ENCODE measurements around the gene SPG7. TPM values are rescaled to one million over a fixed set of nuclear protein-coding genes. Genes with fewer than 3 reads are reported as not detected.

Gene SPG7
- total RNA-seq, 2 donors from 2014 or later = 107 to 152 TPM

- Histone ChIP-seq H3K9me3 (no peaks in the 10 kb centered on the region), H3K27me3 (no peaks in the 10 kb centered on the region), H3K36me3 (replicated peaks in 1 of 2; ENCODE audit: insufficient read depth in 1 of 2, low read depth in 2 of 2) (peaks cover 4 to 28% of the 10 kb centered on the region in 2 donors), H3K4me1 (no peaks in the 10 kb centered on the region), H3K27ac (no peak overlapping the region), H3K4me3 (no peak overlapping the region)
- TF ChIP-seq POLR2A (IDR thresholded peaks at IDR 0.05) = no peak
- TF ChIP-seq, protein P1, sequence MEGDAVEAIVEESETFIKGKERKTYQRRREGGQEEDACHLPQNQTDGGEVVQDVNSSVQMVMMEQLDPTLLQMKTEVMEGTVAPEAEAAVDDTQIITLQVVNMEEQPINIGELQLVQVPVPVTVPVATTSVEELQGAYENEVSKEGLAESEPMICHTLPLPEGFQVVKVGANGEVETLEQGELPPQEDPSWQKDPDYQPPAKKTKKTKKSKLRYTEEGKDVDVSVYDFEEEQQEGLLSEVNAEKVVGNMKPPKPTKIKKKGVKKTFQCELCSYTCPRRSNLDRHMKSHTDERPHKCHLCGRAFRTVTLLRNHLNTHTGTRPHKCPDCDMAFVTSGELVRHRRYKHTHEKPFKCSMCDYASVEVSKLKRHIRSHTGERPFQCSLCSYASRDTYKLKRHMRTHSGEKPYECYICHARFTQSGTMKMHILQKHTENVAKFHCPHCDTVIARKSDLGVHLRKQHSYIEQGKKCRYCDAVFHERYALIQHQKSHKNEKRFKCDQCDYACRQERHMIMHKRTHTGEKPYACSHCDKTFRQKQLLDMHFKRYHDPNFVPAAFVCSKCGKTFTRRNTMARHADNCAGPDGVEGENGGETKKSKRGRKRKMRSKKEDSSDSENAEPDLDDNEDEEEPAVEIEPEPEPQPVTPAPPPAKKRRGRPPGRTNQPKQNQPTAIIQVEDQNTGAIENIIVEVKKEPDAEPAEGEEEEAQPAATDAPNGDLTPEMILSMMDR (IDR thresholded peaks at IDR 0.05) = no peak
- 95 to 98% methylated on average over 24 of the region's 24 CpGs for WGBS, 2 donors
- intact Hi-C loops (cut with DNase I) = no loop called here
- DNase-seq (no peak), ATAC-seq (no peak)
These were observed 28.2 kb downstream of the SPG7 start for GRCh38 chr16:89536371-89536770.

DNA sequence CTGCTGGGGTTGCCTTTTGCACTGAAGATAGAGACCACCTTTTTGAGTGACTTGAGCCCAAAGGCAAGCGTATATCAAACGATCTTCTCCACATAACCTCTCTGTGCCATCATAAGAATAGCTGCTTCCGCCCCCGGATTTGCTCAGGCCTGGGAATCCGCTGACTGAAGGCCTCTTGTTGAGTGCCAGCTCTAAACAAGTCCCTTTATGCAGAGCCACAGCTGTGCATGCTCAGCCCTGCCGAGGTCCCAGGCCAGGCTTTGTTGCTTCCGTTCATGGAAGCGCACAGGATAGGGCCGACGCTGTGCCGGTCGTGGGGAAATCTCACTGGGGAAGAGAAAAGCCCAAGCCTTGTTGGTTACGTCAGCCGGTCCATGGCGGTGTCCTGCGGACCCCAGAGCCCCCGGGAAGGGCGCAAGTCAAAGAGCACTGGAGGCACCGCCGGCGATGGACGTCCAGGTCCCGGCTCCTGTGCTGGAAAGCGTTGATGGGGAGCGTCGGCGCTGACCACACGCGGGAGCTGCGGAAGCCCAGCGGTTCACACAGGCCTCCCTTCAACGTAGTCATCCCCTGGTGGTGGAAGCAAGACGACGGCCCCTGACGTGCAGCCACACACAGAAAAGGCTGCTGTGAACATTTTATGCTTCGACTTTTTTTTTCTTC is 28.8 kb downstream of the SPG7 start:
- peaks cover 4 to 28% of the 10 kb centered on the region in 2 donors for H3K36me3 ChIP-seq (replicated peaks in 1 of 2; ENCODE audit: insufficient read depth in 1 of 2, low read depth in 2 of 2)
- no peak overlapping the region for H3K27ac ChIP-seq
- DNase-seq (no peak), ATAC-seq (no peak)
- WGBS, 2 donors = 84 to 92% methylated on average over 35 to 36 of the region's 36 CpGs
- no peaks in the 10 kb centered on the region for H3K9me3 ChIP-seq
- TF ChIP-seq, protein P1 (IDR thresholded peaks at IDR 0.05) = no peak
- TF ChIP-seq POLR2A (IDR thresholded peaks at IDR 0.05) = no peak
- H3K27me3 ChIP-seq = no peaks in the 10 kb centered on the region
- no peaks in the 10 kb centered on the region for H3K4me1 ChIP-seq
- intact Hi-C loops (cut with DNase I) = no loop called here
- no peak overlapping the region for H3K4me3 ChIP-seq

DNA sequence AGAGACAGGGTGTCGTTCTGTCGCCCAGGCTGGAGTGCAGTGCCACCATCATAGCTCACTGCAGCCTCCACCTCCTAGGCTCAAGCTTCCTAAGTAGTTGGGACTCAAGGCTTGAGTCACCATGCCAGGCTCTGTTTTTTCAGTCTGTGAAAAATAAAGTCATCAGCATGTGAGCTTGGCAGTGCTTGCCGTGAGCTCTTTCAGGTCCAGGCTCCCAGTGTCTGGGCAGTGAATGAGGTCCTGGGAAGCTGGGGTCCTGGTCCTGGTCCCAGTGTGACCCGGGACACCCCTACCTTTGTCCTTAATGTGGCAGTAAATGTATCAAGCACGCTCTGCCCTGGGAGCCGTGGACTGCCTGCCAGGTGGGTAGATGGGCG is 29.3 kb downstream of the SPG7 start:
- TF ChIP-seq, protein P1 (IDR thresholded peaks at IDR 0.05) = no peak
- TF ChIP-seq POLR2A (IDR thresholded peaks at IDR 0.05) = no peak
- intact Hi-C loops (cut with DNase I) = no loop called here
- Histone ChIP-seq H3K27me3 (no peaks in the 10 kb centered on the region), H3K4me3 (no peak overlapping the region), H3K27ac (no peak overlapping the region), H3K36me3 (replicated peaks in 1 of 2; ENCODE audit: insufficient read depth in 1 of 2, low read depth in 2 of 2) (peaks cover 4 to 25% of the 10 kb centered on the region in 2 donors), H3K4me1 (no peaks in the 10 kb centered on the region), H3K9me3 (no peaks in the 10 kb centered on the region)
- DNase-seq = no peak
- 86 to 88% methylated on average over 3 to 7 of the region's 7 CpGs for WGBS, 2 donors
- ATAC-seq = no peak

GRCh38 chr16:89538286-89538685 is 30.1 kb downstream of the SPG7 start:
- no peak for ATAC-seq
- no peak for DNase-seq
- no peak for TF ChIP-seq POLR2A (IDR thresholded peaks at IDR 0.05)
- TF ChIP-seq, protein P1 (IDR thresholded peaks at IDR 0.05) = no peak
- Histone ChIP-seq H3K27me3 (no peaks in the 10 kb centered on the region), H3K27ac (no peak overlapping the region), H3K9me3 (no peaks in the 10 kb centered on the region), H3K36me3 (replicated peaks in 1 of 2; ENCODE audit: insufficient read depth in 1 of 2, low read depth in 2 of 2) (peaks cover 4 to 23% of the 10 kb centered on the region in 2 donors), H3K4me3 (no peak overlapping the region), H3K4me1 (no peaks in the 10 kb centered on the region)
- whole genome bisulfite sequencing, 2 donors = 80 to 92% methylated on average over 4 to 12 of the region's 12 CpGs
- intact Hi-C loops (cut with DNase I) = no loop called here

DNA sequence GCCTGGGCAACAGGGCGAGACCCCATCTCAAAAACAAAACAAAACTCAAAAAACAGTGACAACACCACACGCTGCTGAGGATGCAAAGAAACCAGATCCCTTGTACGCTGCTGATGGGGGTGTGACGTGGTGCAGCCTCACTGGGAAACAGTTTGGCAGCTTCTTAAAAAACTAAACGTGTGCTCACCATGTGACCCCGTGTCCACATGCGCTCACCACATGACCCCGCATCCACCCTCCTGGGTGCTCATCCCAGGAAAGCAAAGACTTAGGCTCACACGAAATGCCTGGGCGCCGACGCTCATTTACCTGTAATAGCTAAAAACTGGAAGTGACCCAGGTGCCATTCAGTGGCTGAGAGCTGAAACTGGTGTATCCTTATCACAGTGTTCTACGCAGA is 32.4 kb downstream of the SPG7 start:
- WGBS, 2 donors = 75 to 92% methylated on average over 13 of the region's 13 CpGs
- H3K27me3 ChIP-seq = no peaks in the 10 kb centered on the region
- H3K27ac ChIP-seq = no peak overlapping the region
- H3K4me3 ChIP-seq = no peak overlapping the region
- no peaks in the 10 kb centered on the region for H3K4me1 ChIP-seq
- TF ChIP-seq, protein P1 (IDR thresholded peaks at IDR 0.05) = no peak
- no peak for TF ChIP-seq POLR2A (IDR thresholded peaks at IDR 0.05)
- DNase-seq = no peak
- intact Hi-C loops (cut with DNase I) = no loop called here
- H3K36me3 ChIP-seq (replicated peaks in 1 of 2; ENCODE audit: insufficient read depth in 1 of 2, low read depth in 2 of 2) = peaks cover 4 to 15% of the 10 kb centered on the region in 2 donors
- ATAC-seq = no peak
- no peaks in the 10 kb centered on the region for H3K9me3 ChIP-seq
